Cardiac fibroblast (primary cell): Measurements from ENCODE around the gene DIAPH2.
"Not testable (repeated sequence)": the region's sequence is repeated elsewhere in the genome, so short reads cannot be mapped to it uniquely, and the experiment has no call there.

ENCODE experiments used
- DNase-seq, 2 donors: peaks; one replicate each; pipeline versions ENCODE4 v3.0.0 to v3.0.0-alpha.2; 2010; ENCODE audit warnings: low read depth in 2 of 2
- H3K4me3 ChIP-seq, 2 donors: replicated peaks in 1 of 2; 1 replicate in 1 of 2; 2 replicates in 1 of 2; pipeline ENCODE4 v1.5.1; 2011; ENCODE audit warnings: low read depth in 2 of 2, low read length in 2 of 2, mild to moderate bottlenecking in 2 of 2, moderate library complexity in 1 of 2
- CTCF ChIP-seq: IDR thresholded peaks from one replicate; pipeline ENCODE4 v1.5.1; 2011; ENCODE audit warnings: low read depth, mild to moderate bottlenecking, low read length, inconsistent platforms

The DIAPH2 gene

DNA sequence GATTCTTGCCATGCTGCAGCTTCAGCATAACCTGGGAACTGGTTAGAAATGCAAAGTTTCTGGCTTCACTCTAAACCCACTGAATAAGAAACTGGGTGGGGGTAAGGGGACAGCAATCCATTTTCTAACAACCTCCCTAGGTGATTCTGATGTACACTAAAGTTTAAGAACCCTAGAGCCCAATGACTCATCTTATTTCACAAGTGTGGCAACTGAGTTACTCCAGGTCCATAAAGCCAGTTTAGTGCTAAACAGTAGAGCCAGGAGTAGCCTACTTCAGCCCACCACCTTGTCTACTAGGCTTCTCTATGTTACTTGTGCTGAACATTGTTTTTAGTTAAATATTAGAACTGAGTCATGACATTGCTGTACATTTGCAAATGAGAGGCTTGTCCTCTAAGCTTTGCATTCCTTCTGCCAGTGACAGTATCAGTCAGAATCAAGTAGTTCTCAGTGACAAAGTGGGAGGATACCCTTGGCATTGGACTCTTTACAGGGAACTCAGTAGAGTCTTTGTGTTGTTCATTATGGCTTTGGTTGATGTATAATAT is 717.0 kb downstream of the DIAPH2 start:
- no peak overlapping the region for H3K4me3 ChIP-seq
- no peak for TF ChIP-seq CTCF
- DNase-seq, result peak in 1 of 2 donors; percentile 40

DNA sequence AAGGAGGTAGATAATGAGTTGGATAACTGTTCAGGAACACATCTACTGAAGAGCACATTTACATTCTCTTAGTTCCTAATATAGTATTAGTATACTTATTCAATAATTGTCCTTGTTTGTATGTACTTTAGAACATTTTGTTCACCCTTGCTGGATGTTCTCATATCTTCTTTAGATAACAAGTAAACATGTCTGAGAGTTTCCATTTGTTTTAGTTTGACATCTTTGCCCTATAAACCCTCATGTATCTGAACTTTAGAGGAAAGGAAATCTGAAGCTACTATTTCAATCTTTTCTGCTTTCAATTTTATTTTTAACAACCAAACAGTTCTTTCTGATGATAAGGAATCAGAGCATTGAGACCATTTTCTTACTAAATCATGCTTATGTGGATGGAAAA is 717.7 kb downstream of the DIAPH2 start:
- peak; percentile 35 for DNase-seq
- H3K4me3 ChIP-seq, result no peak overlapping the region
- TF ChIP-seq CTCF, result no peak

DNA sequence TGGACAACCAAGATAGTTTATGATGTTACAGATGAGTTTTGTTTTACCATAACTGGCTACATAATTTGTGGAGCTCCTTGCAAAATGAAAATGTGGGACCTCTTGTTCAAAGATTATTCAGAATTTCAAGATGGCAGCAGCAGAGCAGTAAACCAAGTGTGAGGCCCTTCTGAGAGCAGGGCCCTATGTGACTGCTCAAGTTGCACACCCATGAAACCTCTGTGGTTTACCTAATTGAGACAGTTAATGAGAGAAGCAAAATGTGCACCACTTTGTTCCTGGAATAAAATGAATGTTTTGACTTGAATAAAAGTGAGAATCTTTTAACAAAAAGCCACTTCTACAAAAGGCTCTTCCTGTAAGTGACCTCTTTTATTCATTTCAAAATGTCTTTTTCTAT is 718.3 kb downstream of the DIAPH2 start:
- DNase-seq, result no peak
- TF ChIP-seq CTCF, result no peak
- no peak overlapping the region for H3K4me3 ChIP-seq

DNA sequence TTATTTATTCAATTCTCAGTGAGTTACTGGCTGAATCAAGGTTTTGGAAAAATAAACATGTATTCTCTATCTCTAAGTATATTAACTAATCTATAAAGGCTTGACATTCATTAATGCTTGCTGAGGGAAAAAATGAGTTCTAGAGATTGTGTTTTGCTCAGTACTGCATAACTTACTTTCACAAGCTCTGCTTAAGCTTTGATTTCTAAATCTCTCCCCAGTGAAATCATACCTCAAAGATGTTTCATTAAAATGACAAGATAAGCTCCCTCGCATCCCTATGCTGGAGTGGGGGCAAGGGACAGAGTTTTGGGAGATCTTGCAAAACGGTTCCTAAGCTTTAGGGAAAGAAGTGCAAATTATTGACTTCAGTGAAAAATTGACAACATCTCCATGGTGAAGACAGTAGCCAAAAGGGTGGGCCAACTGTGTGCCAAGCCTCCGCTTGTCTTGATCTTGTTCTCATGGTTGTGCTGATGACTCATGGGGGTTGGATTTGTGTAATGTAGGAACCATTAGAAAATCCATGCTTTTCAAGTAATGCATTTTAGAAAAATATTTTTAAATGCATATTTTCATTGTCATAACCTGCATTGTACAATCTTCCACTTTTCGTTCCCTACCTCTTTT is 720.5 kb downstream of the DIAPH2 start:
- TF ChIP-seq CTCF, result no peak
- peak; percentile 39 to 59 for DNase-seq
- no peak overlapping the region for H3K4me3 ChIP-seq

DNA sequence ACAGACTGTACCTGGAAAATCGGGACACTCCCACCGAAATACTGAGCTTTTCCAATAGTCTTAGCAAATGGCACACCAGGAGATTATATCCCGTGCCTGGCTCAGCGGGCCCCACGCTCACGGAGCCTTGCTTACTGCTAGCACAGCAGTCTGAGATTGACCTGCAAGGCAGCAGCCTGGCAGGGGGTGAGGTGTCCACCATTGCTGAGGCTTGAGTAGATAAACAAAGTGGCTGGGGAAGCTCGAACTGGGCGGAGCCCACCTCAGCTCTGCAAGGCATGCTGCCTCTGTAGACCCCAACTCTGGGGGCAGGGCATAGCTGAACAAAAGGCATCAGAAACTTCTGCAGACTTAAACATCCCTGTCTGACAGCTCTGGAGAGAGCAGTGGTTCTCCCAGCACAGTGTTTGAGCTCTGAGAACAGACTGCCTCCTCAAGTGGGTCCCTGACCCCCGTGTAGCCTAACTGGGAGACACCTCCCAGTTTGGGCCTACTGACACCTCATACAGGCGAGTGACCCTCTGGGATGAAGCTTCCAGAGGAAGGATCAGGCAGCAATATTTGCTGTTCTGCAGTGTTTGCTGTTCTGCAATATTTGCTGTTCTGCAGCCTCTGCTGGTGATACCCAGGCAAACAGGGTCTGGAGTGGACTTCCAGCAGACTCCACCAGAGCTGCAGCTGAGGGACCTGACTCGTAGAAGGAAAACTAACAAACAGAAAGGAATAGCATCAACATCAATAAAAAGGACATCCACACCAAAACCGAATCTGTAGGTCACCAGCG is 725.2 kb downstream of the DIAPH2 start:
- H3K4me3 ChIP-seq, DNase-seq: not testable (repeated sequence)

GRCh38 chrX:97416461-97416860 is 731.8 kb downstream of the DIAPH2 start:
- TF ChIP-seq CTCF, result no peak
- H3K4me3 ChIP-seq, result no peak overlapping the region
- no peak for DNase-seq

DNA sequence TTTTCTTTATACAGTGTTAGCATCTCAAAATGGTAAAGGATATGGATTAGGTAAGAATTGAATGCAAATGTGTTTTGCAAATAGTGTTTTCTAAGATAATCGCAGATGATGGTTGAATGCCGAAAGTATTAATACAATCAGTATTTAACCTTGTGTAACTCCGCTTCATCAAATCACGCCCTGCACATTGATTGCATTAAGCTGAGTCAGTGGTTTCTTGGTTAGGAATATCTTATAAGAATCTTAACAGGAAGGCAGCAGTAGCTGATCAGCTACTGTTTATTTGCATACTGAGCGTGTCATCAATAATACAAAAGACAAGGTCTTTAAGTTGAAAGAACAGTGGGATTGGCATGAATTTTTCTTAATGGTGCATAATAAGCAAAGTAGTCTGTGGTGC is 744.5 kb downstream of the DIAPH2 start:
- no peak for TF ChIP-seq CTCF
- DNase-seq, result no peak
- H3K4me3 ChIP-seq, result no peak overlapping the region
